GM15510 (cell line): Measurements from ENCODE around the gene GREB1.

Source experiments
- POLR2A ChIP-seq: IDR thresholded peaks from 3 replicates; pipeline ENCODE4 v1.6.1; 2011; ENCODE audit warnings: borderline replicate concordance; ENCODE audit not compliant: insufficient read length; ENCODE audit errors: extremely low read depth

GREB1 gene

DNA sequence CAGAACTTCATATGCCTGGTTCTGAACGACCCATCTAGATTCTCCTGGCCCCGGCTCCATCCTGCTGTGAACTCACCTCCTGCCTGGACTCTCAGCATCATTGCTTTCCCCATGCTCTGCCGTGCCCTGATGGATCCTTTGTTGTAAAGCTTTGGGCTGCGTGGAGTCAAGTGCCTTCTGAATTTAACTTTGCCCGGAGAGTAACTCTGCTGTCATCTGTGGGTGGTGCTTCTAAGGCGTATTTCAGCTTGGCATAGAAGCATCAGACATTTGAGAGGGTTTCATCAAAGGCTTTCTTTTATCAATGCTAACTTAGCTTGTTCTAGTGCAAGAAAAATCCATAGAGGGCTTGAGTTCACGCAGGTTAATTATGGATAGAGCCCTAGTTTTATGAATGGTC is 8.1 kb upstream of the GREB1 start:
- TF ChIP-seq POLR2A = no peak

GRCh38 chr2:11527001-11527400 is 6.8 kb upstream of the GREB1 start:
- TF ChIP-seq POLR2A = no peak

DNA sequence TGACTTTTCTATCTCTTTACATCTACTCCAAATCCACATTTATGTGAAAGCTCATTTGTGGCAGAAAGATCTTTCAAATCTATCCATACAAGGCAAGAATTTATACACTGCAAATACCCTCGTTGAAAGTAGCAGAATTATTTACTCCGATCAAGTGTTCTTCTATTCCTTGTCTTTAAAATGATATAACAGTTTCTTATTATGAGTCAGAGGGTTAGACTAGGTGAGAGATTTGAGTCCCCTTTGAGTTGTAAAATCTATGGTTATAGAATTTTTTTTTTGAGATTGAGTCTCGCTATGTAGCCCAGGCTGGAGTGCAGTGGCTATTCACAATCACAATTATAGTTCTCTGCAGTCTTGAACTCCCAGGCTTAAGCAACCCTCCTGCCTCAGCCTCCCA is 5.6 kb upstream of the GREB1 start:
- no peak for TF ChIP-seq POLR2A

- TF ChIP-seq POLR2A = no peak
These were observed 2.9 kb upstream of the GREB1 start for GRCh38 chr2:11530864-11531465.

DNA sequence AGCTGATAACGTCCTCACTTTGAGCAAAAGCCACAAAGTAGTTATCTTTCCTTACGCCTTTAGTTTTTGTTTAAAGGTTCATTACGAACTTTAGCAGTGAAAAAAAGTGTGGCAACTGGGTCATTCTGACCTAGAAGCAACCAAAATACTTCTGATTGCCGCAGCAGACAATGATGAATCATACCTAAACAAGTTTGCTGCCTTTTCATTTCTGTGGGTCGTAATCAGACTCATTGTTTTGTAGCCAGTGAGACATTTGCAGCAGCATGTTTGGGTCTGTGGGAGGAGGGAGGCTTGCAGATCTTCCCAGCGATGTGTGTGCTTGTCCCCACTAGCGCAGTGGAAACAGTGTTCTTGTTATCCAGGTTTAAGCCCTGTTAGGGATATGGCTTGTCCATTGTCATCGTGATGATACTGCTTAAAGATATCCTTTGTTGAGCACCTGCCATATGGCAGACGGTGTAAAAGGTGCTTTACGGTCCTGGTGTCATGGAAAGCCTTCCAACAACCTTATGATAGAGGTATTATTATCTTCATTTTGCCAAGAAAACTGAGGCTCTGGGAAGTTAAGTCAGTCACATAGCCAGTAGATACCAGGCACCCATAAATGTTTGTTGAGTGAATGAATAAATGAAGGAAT is 1.3 kb upstream of the GREB1 start:
- TF ChIP-seq POLR2A = no peak

GRCh38 chr2:11534071-11534745 is 363 bp downstream of the GREB1 start:
- TF ChIP-seq POLR2A = no peak

DNA sequence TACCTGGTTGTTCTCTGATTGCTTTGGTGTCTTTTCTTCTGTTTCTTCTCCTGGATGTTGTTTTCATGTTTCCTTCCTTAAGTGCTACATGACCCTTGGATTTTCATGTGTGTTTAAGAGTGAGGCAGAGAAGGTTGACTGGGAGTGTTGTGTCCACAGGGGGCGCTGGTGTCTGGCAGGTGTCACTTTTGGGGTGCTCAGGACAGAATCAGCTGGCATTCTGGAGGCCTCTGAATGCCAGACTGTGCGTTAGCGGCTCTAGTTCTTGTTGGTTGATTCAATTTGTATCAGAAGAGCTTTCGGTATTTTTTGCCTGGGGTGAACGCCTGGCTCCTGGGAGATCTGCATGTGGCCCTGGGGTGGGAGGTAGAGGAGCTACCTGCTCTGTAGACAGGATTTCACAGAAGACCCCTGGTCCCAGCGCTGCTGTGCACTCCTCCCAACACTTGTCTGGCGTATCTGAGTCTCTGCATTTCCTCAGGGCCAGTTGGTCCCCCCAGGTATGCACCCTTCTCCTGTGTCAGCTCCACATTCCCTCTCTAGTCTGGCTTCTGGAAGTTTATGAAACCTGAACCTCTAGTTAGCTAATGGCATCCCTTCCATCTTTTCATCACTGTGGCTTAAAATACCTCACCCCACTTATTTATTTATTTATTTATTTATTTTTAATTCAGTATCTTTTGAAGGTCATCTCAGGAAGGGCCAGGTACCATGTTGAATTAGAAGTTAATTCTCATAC is 1.1 kb downstream of the GREB1 start:
- no peak for TF ChIP-seq POLR2A

DNA sequence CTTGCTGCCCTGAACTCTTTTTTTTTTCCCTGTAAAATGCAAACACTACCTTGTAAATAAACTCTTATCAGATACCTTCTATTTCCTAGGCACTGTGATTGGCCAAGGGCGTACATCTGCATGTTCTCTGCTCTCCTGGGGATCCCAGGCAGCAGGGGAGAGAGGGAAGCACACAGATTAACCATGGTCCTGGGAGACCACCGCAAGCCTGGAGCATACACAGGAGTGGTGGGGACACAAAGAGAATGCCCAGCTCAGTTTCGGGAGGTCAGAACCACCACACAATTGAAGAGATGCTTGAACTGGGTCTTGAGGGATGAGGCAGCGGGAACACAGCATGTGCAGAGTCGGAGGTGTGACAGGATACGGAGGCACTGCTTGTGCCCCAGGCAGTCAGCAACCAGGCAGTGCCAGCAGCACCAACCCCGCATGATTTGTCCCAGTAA is 2.1 kb downstream of the GREB1 start:
- no peak for TF ChIP-seq POLR2A

GRCh38 chr2:11537951-11538350 is 4.1 kb downstream of the GREB1 start:
- no peak for TF ChIP-seq POLR2A

DNA sequence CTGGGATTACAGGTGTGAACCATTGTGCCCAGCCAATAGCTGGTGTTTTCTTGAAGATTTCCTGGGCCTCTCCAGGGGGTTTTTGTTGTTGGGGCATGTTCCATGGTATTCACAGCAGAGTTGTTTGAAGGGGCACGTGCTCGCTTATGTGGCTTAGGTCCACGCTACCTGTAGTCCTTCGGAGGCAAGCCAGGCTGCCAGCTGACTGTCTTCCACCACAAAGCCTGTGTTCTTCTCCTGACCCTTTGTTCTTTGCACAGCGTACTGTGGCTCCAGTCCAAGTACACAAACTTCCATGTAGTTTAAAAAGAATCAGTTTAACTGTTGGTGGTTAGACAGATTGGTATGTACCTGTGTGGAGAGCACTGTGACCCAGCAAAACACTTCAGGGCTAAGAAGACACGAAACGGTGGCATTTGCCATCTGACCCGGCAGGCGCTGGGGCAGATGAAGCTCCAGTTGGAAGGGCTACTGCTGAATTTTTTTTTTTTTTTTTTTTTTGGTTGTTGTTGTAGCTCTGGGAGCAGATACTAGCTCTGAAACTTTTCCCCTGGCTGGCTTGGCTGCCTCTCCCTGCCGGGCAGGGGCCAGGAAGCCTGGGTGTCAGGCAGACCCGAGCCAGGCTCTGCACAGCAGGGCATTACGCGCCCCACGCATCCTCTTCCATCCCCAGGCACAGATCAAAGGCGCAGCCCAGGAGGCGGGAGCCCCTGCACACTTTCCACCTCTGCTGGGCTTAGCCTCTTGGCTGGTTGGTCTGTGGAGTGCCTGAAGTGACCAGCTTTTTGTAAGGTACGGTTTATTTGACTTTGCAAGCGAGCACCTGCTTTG is 5.7 kb downstream of the GREB1 start:
- no peak for TF ChIP-seq POLR2A

GRCh38 chr2:11540148-11540995 is 6.5 kb downstream of the GREB1 start:
- no peak for TF ChIP-seq POLR2A

GRCh38 chr2:11540996-11541692 is 7.3 kb downstream of the GREB1 start:
- TF ChIP-seq POLR2A = no peak

DNA sequence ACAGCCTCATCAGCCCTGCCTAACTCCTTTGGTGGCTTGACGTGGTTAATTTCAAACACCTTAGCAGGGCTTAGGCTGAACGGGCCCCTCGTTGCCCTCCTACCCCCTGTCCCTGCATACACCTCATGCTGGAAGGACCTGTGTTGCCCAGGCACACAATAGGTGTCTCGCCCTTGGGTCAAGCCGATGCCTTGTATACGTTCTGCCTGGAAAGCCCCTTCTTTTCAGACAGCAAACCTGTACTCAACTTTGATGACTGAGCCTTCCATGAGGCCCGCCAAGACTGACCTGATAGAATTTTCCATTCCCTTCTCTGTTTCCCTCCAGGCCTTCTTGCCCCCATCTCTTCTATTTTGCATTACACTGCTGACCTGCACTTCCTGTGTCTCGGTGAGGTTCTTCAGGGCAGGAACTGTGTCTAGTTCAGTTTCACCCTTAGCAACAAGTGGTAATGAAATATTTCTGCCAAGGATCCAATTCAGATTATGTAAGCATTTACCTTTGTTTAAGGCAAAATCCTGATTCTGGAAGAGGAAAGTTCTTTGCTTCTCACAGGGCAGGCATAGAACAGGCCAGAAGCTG is 7.9 kb downstream of the GREB1 start:
- no peak for TF ChIP-seq POLR2A
